SK-N-MC (cell line): ENCODE data around the gene SMIM20.

ENCODE experiments used
- EZH2 ChIP-seq: fragments of 200-600 bp; sonication (generic); IDR thresholded peaks from one replicate; pipeline ENCODE4 v1.6.1; 2017; ENCODE audit warnings: antibody characterized with exemption
- POLR2AphosphoS5 ChIP-seq: IDR thresholded peaks from 2 replicates; pipeline ENCODE4 v1.6.1; 2012; ENCODE audit warnings: mild to moderate bottlenecking, low read depth, low read length, borderline replicate concordance

GRCh38 chr4:25955705-25956104 is 41.7 kb downstream of the SMIM20 start:
- no peak for TF ChIP-seq EZH2
- no peak for TF ChIP-seq POLR2AphosphoS5
